Stimulated activated naive CD8-positive, alpha-beta T cell treated with anti-CD3 and anti-CD28 coated beads, Interleukin-15, Interleukin-2, amounts not matched to agents 100 U/mL and 50 U/mL, for 24 hours (primary cell): ENCODE measurements around the gene ITGBL1.

Source experiments
- ATAC-seq: fragments of 150-1000 bp; cut with Tn5 transposase; one replicate; pipeline ENCODE4 v1.10.0; 2021
- DNase-seq: peaks from one replicate; pipeline ENCODE4 v3.0.0; 2021

The ITGBL1 gene

GRCh38 chr13:101695870-101696516 lies 243.5 kb downstream of the ITGBL1 start:
- DNase-seq (no peak), ATAC-seq (no peak)

GRCh38 chr13:101697745-101698144 lies 245.3 kb downstream of the ITGBL1 start:
- no peak for ATAC-seq
- no peak for DNase-seq

- no peak for ATAC-seq
- DNase-seq = no peak
These were observed 245.9 kb downstream of the ITGBL1 start for GRCh38 chr13:101698400-101698799.

GRCh38 chr13:101700598-101700997 lies 248.1 kb downstream of the ITGBL1 start:
- ATAC-seq (no peak), DNase-seq (no peak)

GRCh38 chr13:101703081-101703480 lies 250.6 kb downstream of the ITGBL1 start:
- DNase-seq (no peak), ATAC-seq (no peak)

- ATAC-seq = no peak
- DNase-seq = no peak
These were observed 251.4 kb downstream of the ITGBL1 start for GRCh38 chr13:101703838-101704237.

GRCh38 chr13:101706651-101707050 lies 254.2 kb downstream of the ITGBL1 start:
- DNase-seq (no peak), ATAC-seq (peak; percentile 63)

- ATAC-seq (no peak), DNase-seq (no peak)
These were observed 255.2 kb downstream of the ITGBL1 start for GRCh38 chr13:101707659-101708058.

GRCh38 chr13:101708115-101708514 lies 255.6 kb downstream of the ITGBL1 start:
- ATAC-seq (no peak), DNase-seq (no peak)

GRCh38 chr13:101709952-101710351 lies 257.5 kb downstream of the ITGBL1 start:
- ATAC-seq (no peak), DNase-seq (no peak)

- ATAC-seq = no peak
These were observed 259.0 kb downstream of the ITGBL1 start for GRCh38 chr13:101711307-101712025.

GRCh38 chr13:101712026-101712348 lies 259.5 kb downstream of the ITGBL1 start:
- no peak for DNase-seq
- ATAC-seq = no peak

More at GRCh38 chr13:101711307-101712025, 259.0 kb downstream of the ITGBL1 start:
- no peak for DNase-seq

GRCh38 chr13:101714195-101714594 lies 261.7 kb downstream of the ITGBL1 start:
- ATAC-seq = no peak
- no peak for DNase-seq

GRCh38 chr13:101717353-101717752 lies 264.9 kb downstream of the ITGBL1 start:
- no peak for DNase-seq
- no peak for ATAC-seq

GRCh38 chr13:101718496-101718895 lies 266.0 kb downstream of the ITGBL1 start:
- no peak for ATAC-seq

GRCh38 chr13:101726681-101727080 lies 274.2 kb downstream of the ITGBL1 start:
- no peak for ATAC-seq
- DNase-seq = no peak

More at GRCh38 chr13:101718496-101718895, 266.0 kb downstream of the ITGBL1 start:
- DNase-seq = no peak

GRCh38 chr13:101727118-101727517 lies 274.6 kb downstream of the ITGBL1 start:
- DNase-seq (no peak), ATAC-seq (no peak)

- ATAC-seq (no peak), DNase-seq (no peak)
These were observed 275.5 kb downstream of the ITGBL1 start for GRCh38 chr13:101728021-101728420.

GRCh38 chr13:101728615-101729014 lies 276.1 kb downstream of the ITGBL1 start:
- no peak for ATAC-seq
- DNase-seq = no peak

GRCh38 chr13:101730420-101731000 lies 278.0 kb downstream of the ITGBL1 start:
- DNase-seq = no peak
- no peak for ATAC-seq

GRCh38 chr13:101736566-101736965 lies 284.1 kb downstream of the ITGBL1 start:
- DNase-seq (no peak), ATAC-seq (no peak)

GRCh38 chr13:101738336-101738735 lies 285.9 kb downstream of the ITGBL1 start:
- ATAC-seq (no peak), DNase-seq (no peak)

- no peak for ATAC-seq
These were observed 287.1 kb downstream of the ITGBL1 start for GRCh38 chr13:101739382-101740178.

More at GRCh38 chr13:101739382-101740178, 287.1 kb downstream of the ITGBL1 start:
- DNase-seq = no peak
